DOHH2 (cell line): ENCODE results near the gene NUDT6.
"Not testable (repeated sequence)": the region's sequence is repeated elsewhere in the genome, so short reads cannot be mapped to it uniquely, and the experiment has no call there.

Experiments used
- H3F3A ChIP-seq: fragments of 200-600 bp; sonication (generic), shearing (Covaris generic); 2 replicates; pipeline ENCODE4 v1.6.0; 2016; ENCODE audit warnings: antibody characterized with exemption, mild to moderate bottlenecking; ENCODE audit not compliant: control insufficient read depth, insufficient read depth
- H3K27ac ChIP-seq: fragments of 200-600 bp; sonication (generic); 2 replicates; pipeline ENCODE4 v1.5.1; 2014; ENCODE audit warnings: low read depth, mild to moderate bottlenecking, low read length, moderate library complexity
- H3K27me3 ChIP-seq: fragments of 200-600 bp; sonication (generic); 2 replicates; pipeline ENCODE4 v1.6.1; 2014; ENCODE audit warnings: mild to moderate bottlenecking, low read length, mixed read lengths; ENCODE audit not compliant: control insufficient read depth
- H3K36me3 ChIP-seq: fragments of 200-600 bp; sonication (generic); 2 replicates; pipeline ENCODE4 v1.6.1; 2014; ENCODE audit warnings: mild to moderate bottlenecking, low read length, moderate library complexity, mixed read lengths; ENCODE audit not compliant: control insufficient read depth
- H3K4me1 ChIP-seq: fragments of 200-600 bp; sonication (generic); 2 replicates; pipeline ENCODE4 v1.6.1; 2014; ENCODE audit warnings: mild to moderate bottlenecking, low read length, mixed read lengths; ENCODE audit not compliant: control insufficient read depth
- H3K4me2 ChIP-seq: fragments of 200-600 bp; sonication (generic); 2 replicates; pipeline ENCODE4 v1.6.0; 2014; ENCODE audit warnings: mild to moderate bottlenecking, low read length, moderate library complexity
- H3K4me3 ChIP-seq: fragments of 200-600 bp; sonication (generic); 2 replicates; pipeline ENCODE4 v1.5.1; 2014; ENCODE audit warnings: mild to moderate bottlenecking, low read length, mixed read lengths
- H3K79me2 ChIP-seq: fragments of 200-600 bp; sonication (generic); 2 replicates; pipeline ENCODE4 v1.6.1; 2014; ENCODE audit warnings: mild to moderate bottlenecking, low read length, mixed read lengths; ENCODE audit not compliant: control insufficient read depth
- H3K9me2 ChIP-seq: fragments of 200-600 bp; sonication (generic); replicated peaks from 2 replicates; pipeline ENCODE4 v1.6.1; 2014; ENCODE audit warnings: mild to moderate bottlenecking, low read length, mixed read lengths; ENCODE audit not compliant: control insufficient read depth
- H3K9me3 ChIP-seq: fragments of 200-600 bp; sonication (generic); 2 replicates; pipeline ENCODE4 v1.6.1; 2014; ENCODE audit warnings: antibody characterized with exemption, low read length, mixed read lengths; ENCODE audit not compliant: control insufficient read depth, insufficient read depth
- H4K20me1 ChIP-seq: fragments of 200-600 bp; sonication (generic); 2 replicates; pipeline ENCODE4 v1.6.0; 2014; ENCODE audit warnings: low read depth, mild to moderate bottlenecking, antibody characterized with exemption, low read length, moderate library complexity; ENCODE audit not compliant: control insufficient read depth, insufficient read depth
- EZH2phosphoT487 ChIP-seq: fragments of 200-600 bp; sonication (generic); IDR thresholded peaks from 2 replicates; pipeline ENCODE4 v1.6.1; 2017; ENCODE audit warnings: borderline replicate concordance, mild to moderate bottlenecking, antibody characterized with exemption, low read length, moderate library complexity, mixed read lengths
- TF ChIP-seq, protein P1 (sequence below): fragments of 200-600 bp; sonication (generic); IDR thresholded peaks from one replicate; pipeline ENCODE4 v1.5.1; 2014; ENCODE audit warnings: antibody characterized with exemption, mild to moderate bottlenecking, low read depth, low read length; ENCODE audit not compliant: poor library complexity, severe bottlenecking

NUDT6 gene

DNA sequence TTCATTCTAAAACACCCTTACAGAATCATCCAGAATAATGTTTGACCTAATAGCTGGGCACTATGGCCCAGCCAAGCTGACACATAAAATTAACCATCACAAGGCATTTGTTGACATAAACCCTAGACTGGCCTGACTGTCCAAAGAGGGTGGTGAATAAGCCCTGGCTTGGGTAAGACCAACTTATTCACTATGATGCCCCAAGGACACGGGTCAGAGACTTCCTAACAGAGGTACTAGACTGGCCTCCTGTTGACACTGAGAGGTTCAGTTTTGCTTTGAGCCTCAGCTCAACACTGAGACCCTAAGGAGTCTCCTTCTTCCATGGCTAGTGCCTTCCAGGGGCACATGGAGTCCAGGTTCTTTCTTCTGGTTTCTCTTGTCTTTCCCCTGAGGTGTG lies 74.5 kb downstream of the NUDT6 start:
- Histone ChIP-seq H3K4me3 (no peak overlapping the region), H4K20me1 (no peaks in the 10 kb centered on the region), H3K27ac (no peak overlapping the region), H3K27me3 (no peaks in the 10 kb centered on the region), H3K9me2 (no peaks in the 10 kb centered on the region), H3K36me3 (no peaks in the 10 kb centered on the region), H3K4me2 (no peak overlapping the region), H3F3A (no peaks in the 10 kb centered on the region), H3K4me1 (peaks cover 3% of the 10 kb centered on the region; the same call in 1 of the 2 replicates), H3K79me2 (no peaks in the 10 kb centered on the region), H3K9me3 (no peaks in the 10 kb centered on the region)
- TF ChIP-seq, protein P1, sequence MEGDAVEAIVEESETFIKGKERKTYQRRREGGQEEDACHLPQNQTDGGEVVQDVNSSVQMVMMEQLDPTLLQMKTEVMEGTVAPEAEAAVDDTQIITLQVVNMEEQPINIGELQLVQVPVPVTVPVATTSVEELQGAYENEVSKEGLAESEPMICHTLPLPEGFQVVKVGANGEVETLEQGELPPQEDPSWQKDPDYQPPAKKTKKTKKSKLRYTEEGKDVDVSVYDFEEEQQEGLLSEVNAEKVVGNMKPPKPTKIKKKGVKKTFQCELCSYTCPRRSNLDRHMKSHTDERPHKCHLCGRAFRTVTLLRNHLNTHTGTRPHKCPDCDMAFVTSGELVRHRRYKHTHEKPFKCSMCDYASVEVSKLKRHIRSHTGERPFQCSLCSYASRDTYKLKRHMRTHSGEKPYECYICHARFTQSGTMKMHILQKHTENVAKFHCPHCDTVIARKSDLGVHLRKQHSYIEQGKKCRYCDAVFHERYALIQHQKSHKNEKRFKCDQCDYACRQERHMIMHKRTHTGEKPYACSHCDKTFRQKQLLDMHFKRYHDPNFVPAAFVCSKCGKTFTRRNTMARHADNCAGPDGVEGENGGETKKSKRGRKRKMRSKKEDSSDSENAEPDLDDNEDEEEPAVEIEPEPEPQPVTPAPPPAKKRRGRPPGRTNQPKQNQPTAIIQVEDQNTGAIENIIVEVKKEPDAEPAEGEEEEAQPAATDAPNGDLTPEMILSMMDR = no peak
- TF ChIP-seq EZH2phosphoT487 = no peak

DNA sequence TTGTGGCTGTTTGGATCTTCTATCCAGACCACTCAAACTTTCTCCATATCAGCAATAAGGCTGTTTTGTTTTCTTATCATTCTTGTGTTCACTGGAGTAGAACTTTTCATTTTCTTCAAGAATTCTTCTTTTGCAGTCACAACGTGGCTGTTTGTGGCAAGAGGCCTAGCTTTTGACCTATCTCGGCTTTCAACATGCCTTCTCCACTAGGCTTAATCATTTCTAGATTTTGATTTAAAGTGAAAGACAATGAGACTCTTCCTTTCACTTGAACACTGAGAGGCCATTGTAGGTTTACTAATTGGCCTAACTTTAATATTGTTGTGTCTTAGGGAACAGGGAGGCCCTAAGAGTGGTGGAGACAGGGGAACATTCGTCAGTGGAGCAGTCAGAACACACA lies 76.6 kb downstream of the NUDT6 start:
- TF ChIP-seq EZH2phosphoT487 = no peak
- TF ChIP-seq, protein P1 = no peak
- Histone ChIP-seq H3K36me3 (no peaks in the 10 kb centered on the region), H3K4me2 (no peak overlapping the region), H3K9me3 (no peaks in the 10 kb centered on the region), H4K20me1 (no peaks in the 10 kb centered on the region), H3F3A (no peaks in the 10 kb centered on the region), H3K79me2 (no peaks in the 10 kb centered on the region), H3K9me2 (no peaks in the 10 kb centered on the region), H3K27ac (no peak overlapping the region), H3K27me3 (no peaks in the 10 kb centered on the region), H3K4me3 (no peak overlapping the region), H3K4me1 (peaks cover 3% of the 10 kb centered on the region; the same call in 1 of the 2 replicates)

DNA sequence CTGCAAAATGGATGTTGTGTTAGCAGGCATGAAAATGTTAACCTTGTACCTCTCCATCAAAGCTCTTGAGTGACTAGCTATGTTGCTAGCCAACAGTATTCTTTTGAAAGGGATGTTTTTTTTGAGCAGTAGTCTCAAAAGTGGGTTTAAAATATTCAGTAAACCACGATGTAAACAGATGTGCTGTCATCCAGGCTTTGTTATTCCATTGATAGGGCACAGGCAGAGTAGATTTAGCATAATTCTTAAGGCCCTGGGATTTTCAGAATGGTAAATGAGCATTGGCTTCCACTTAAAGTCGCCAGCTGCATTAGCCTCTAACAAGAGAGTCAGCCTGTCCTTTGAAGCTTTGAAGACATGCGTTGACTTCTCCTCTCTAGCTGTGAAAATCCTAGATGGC lies 77.3 kb downstream of the NUDT6 start:
- no peaks in the 10 kb centered on the region for H3K9me2 ChIP-seq
- no peak overlapping the region for H3K4me3 ChIP-seq
- H3K27ac ChIP-seq = no peak overlapping the region
- no peak overlapping the region for H3K4me2 ChIP-seq
- H3K9me3 ChIP-seq = no peaks in the 10 kb centered on the region
- no peaks in the 10 kb centered on the region for H4K20me1 ChIP-seq
- no peaks in the 10 kb centered on the region for H3K79me2 ChIP-seq
- H3K36me3 ChIP-seq = no peaks in the 10 kb centered on the region
- peaks cover 3% of the 10 kb centered on the region; the same call in 1 of the 2 replicates for H3K4me1 ChIP-seq
- TF ChIP-seq, protein P1 = no peak
- no peak for TF ChIP-seq EZH2phosphoT487
- no peaks in the 10 kb centered on the region for H3K27me3 ChIP-seq
- no peaks in the 10 kb centered on the region for H3F3A ChIP-seq

DNA sequence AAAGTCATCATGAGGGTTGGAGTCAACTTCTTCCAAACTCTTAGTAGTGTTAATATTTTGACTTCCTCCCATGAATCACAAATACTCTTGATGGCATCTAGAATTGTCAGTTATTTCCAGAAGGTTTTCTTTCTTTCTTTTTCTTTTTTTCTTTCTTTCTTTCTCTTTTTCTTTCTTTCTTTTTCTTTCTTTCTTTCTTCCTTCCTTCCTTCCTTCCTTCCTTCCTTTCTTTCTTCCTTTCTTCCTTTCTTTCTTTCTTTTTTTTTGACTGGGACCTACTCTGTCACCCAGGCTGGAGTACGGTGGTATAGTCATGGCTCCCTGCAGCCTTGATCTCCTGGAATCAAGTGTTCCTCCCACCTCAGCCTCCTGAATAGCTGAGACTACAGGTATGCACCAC lies 78.0 kb downstream of the NUDT6 start:
- H3K27ac ChIP-seq, H3K36me3 ChIP-seq, H3K79me2 ChIP-seq, H3K9me2 ChIP-seq, H3K27me3 ChIP-seq, H3F3A ChIP-seq, H4K20me1 ChIP-seq, H3K4me3 ChIP-seq, H3K4me2 ChIP-seq, H3K9me3 ChIP-seq, H3K4me1 ChIP-seq: not testable (repeated sequence)
